K562 (cell line): ENCODE results near the gene MAP2K7. TPM values are rescaled to one million over a fixed set of nuclear protein-coding genes. Genes with fewer than 3 reads are reported as not detected.

Experiments
- ATAC-seq: fragments of 200-7000 bp; cut with Tn5 transposase; 3 replicates; pipeline ENCODE4 v1.9.1; 2020; ENCODE audit warnings: moderate library complexity
- BruUV-seq: library from RNA; stranded (reverse); fragments of 400-500 nt; replicated peaks from 2 replicates; lab custom pipeline; 2021; lab: Mats Ljungman, UMichigan
- CTCF ChIA-PET: fragments of 300-600 bp; formaldehyde crosslinking; extraction: SDS; loops from one replicate; lab custom pipeline; 2021; ENCODE audit warnings: low intra/inter-chr PET ratio; lab: Yijun Ruan, JAX
- POLR2A ChIA-PET: fragments of 300-600, 350-650 bp; sonication (Branson Sonifier 250); formaldehyde crosslinking; extraction: SDS; loops from one replicate; lab custom pipeline; 2021; ENCODE audit warnings: antibody characterized with exemption, inconsistent platforms; lab: Yijun Ruan, JAX
- DNase-seq, 4 experiments: peaks; one replicate each; pipeline versions ENCODE4 v3.0.0 to v3.0.0-alpha.2; 2011 to 2018; ENCODE audit warnings: low spot score in 3 of 4, mixed read lengths in 3 of 4; ENCODE audit errors: extremely low read depth in 1 of 4
- FAIRE-seq: peaks from 2 replicates; lab custom pipeline; 2011; peaks lifted over from hg19 to GRCh38; lab: Jason Lieb, UNC
- H2AFZ ChIP-seq: 2 replicates; pipeline ENCODE4 v1.6.0; 2011; ENCODE audit warnings: low read depth, low read length, control low read depth, inconsistent platforms
- H3K27ac ChIP-seq: fragments of 200-600 bp; 3 replicates; pipeline ENCODE4 v1.8.0; 2011; ENCODE audit warnings: low read depth, mild to moderate bottlenecking, control low read depth, inconsistent platforms, low read length, moderate library complexity, mixed read lengths; ENCODE audit errors: extremely low read depth
- H3K27me3 ChIP-seq, 2 experiments: fragments of 300-600 bp in 1 of 2; 2 replicates in 1 of 2; 3 replicates in 1 of 2; pipeline versions ENCODE4 v1.6.0 to v1.8.0; 2011; ENCODE audit warnings: inconsistent platforms in 2 of 2, low read length in 2 of 2, mild to moderate bottlenecking in 1 of 2, mixed read lengths in 1 of 2, moderate library complexity in 1 of 2; ENCODE audit not compliant: control insufficient read depth in 2 of 2, insufficient read depth in 2 of 2
- H3K36me3 ChIP-seq: fragments of 300-600 bp; 3 replicates; pipeline ENCODE4 v1.8.0; 2011; ENCODE audit warnings: mild to moderate bottlenecking, low read length, inconsistent platforms; ENCODE audit not compliant: control insufficient read depth, insufficient read depth
- H3K4me1 ChIP-seq, 2 experiments: fragments of 200-600 bp in 1 of 2; replicated peaks in 1 of 2; 2 replicates in 1 of 2; 3 replicates in 1 of 2; pipeline versions ENCODE4 v1.5.1 to v1.8.0; 2011; ENCODE audit warnings: inconsistent platforms in 2 of 2, low read length in 2 of 2, mild to moderate bottlenecking in 1 of 2, mixed read lengths in 1 of 2, moderate library complexity in 1 of 2; ENCODE audit not compliant: control insufficient read depth in 2 of 2, insufficient read depth in 2 of 2
- H3K4me2 ChIP-seq: 2 replicates; pipeline ENCODE4 v1.6.1; 2011; ENCODE audit warnings: low read length, control low read depth, inconsistent platforms, mixed read lengths; ENCODE audit not compliant: insufficient read depth
- H3K4me3 ChIP-seq: fragments of 200-600 bp; sonication (generic), shearing (Covaris generic); 2 replicates; pipeline ENCODE4 v1.5.1; 2016; ENCODE audit warnings: control low read depth, inconsistent platforms
- H3K79me2 ChIP-seq: fragments of 200-600 bp; 3 replicates; pipeline ENCODE4 v1.8.0; 2011; ENCODE audit warnings: low read length, inconsistent platforms; ENCODE audit not compliant: control insufficient read depth, insufficient read depth
- H3K9ac ChIP-seq, 2 experiments: 2 replicates each; pipeline versions ENCODE4 v1.6.0 to v1.6.1; 2011; ENCODE audit warnings: low read depth in 2 of 2, low read length in 2 of 2, control low read depth in 1 of 2, inconsistent platforms in 1 of 2, mild to moderate bottlenecking in 1 of 2, mixed read lengths in 1 of 2; ENCODE audit not compliant: insufficient read depth in 1 of 2
- H3K9me1 ChIP-seq: one replicate; pipeline ENCODE4 v1.6.0; 2011; ENCODE audit warnings: inconsistent platforms, mild to moderate bottlenecking, low read length, moderate library complexity; ENCODE audit not compliant: control insufficient read depth, insufficient read depth
- H3K9me3 ChIP-seq: replicated peaks from 2 replicates; pipeline ENCODE4 v1.5.1; 2011; ENCODE audit warnings: low read depth, low read length, inconsistent platforms; ENCODE audit not compliant: control insufficient read depth, insufficient read depth
- H4K20me1 ChIP-seq: replicated peaks from 2 replicates; pipeline ENCODE4 v1.6.1; 2011; ENCODE audit warnings: low read length, inconsistent platforms, mixed read lengths; ENCODE audit not compliant: control insufficient read depth, insufficient read depth
- CHD4 ChIP-seq: fragments of 200-600 bp; sonication (generic); IDR thresholded peaks from 3 replicates; pipeline ENCODE4 v1.6.1; 2012; ENCODE audit warnings: low read depth, mild to moderate bottlenecking, mixed read lengths, low read length, inconsistent platforms; ENCODE audit not compliant: insufficient read depth, insufficient replicate concordance, poor library complexity, severe bottlenecking
- CREM ChIP-seq: IDR thresholded peaks from 2 replicates; pipeline ENCODE4 v1.6.1; 2014; ENCODE audit warnings: antibody characterized with exemption, low read depth
- DPF2 ChIP-seq: fragments of 450-650 bp; IDR thresholded peaks from 2 replicates; pipeline ENCODE4 v1.6.1; 2016
- E2F1 ChIP-seq: sonication (generic); formaldehyde crosslinking; IDR thresholded peaks from 2 replicates; pipeline ENCODE4 v1.8.1; 2023; ENCODE audit warnings: mild to moderate bottlenecking, missing genetic modification reagents, moderate library complexity
- FOXK1 ChIP-seq: sonication (generic); formaldehyde crosslinking; IDR thresholded peaks from 2 replicates; pipeline ENCODE4 v1.8.0; 2022; ENCODE audit warnings: missing genetic modification reagents, mild to moderate bottlenecking, borderline replicate concordance
- GABPA ChIP-seq: fragments of 200-800 bp; sonication (Bioruptor generic); conservative IDR thresholded peaks from 2 replicates; pipeline ENCODE4 v1.6.1; 2016; ENCODE audit warnings: low read depth, missing genetic modification characterization, missing compliant biosample characterization
- HDAC1 ChIP-seq, 2 experiments: fragments of 450-650 bp; IDR thresholded peaks; 2 replicates each; pipeline ENCODE4 v1.6.1; 2016 to 2017; ENCODE audit warnings: inconsistent platforms in 1 of 2, mild to moderate bottlenecking in 1 of 2, moderate library complexity in 1 of 2
- NCOA6 ChIP-seq: fragments of 450-650 bp; IDR thresholded peaks from 2 replicates; pipeline ENCODE4 v1.6.1; 2017; ENCODE audit warnings: mild to moderate bottlenecking
- RB1 ChIP-seq: fragments of 450-650 bp; IDR thresholded peaks from 2 replicates; pipeline ENCODE4 v1.6.1; 2017; ENCODE audit warnings: low read depth, mild to moderate bottlenecking
- SMAD3 ChIP-seq: fragments of 450-650 bp; formaldehyde crosslinking; conservative IDR thresholded peaks from 2 replicates; pipeline ENCODE4 v1.4.0; 2020; ENCODE audit warnings: mild to moderate bottlenecking
- SMAD4 ChIP-seq: fragments of 250-450 bp; sonication (Bioruptor Pico); conservative IDR thresholded peaks from 2 replicates; pipeline ENCODE4 v1.8.0; 2021; ENCODE audit warnings: inconsistent platforms, mild to moderate bottlenecking, moderate library complexity
- SMARCA5 ChIP-seq: fragments of 450-650 bp; IDR thresholded peaks from 2 replicates; pipeline ENCODE4 v1.6.1; 2016
- SNIP1 ChIP-seq: fragments of 450-650 bp; IDR thresholded peaks from 2 replicates; pipeline ENCODE4 v1.7.1; 2017; ENCODE audit warnings: low read depth, mild to moderate bottlenecking
- SP2 ChIP-seq: IDR thresholded peaks from 2 replicates; pipeline ENCODE4 v1.6.1; 2011; ENCODE audit warnings: mild to moderate bottlenecking, low read depth, low read length, moderate library complexity; ENCODE audit not compliant: poor library complexity, severe bottlenecking; ENCODE audit errors: extremely low read depth
- TEAD2 ChIP-seq: fragments of 450-650 bp; IDR thresholded peaks from 2 replicates; pipeline ENCODE4 v1.6.1; 2016; ENCODE audit warnings: missing genetic modification characterization, control low read depth, missing compliant biosample characterization
- ZKSCAN1 ChIP-seq: fragments of 150-350 bp; IDR thresholded peaks from 2 replicates; pipeline ENCODE4 v1.6.1; 2016; ENCODE audit warnings: low read depth, low read length
- ZNF224 ChIP-seq: sonication (generic); formaldehyde crosslinking; IDR thresholded peaks from 2 replicates; pipeline ENCODE4 v1.8.0; 2022; ENCODE audit warnings: mild to moderate bottlenecking, missing genetic modification reagents
- ZNF609 ChIP-seq: sonication (generic); formaldehyde crosslinking; IDR thresholded peaks from 2 replicates; pipeline ENCODE4 v1.8.1; 2023; ENCODE audit warnings: missing genetic modification reagents, mild to moderate bottlenecking, borderline replicate concordance
- WGBS: fragments of 100-300 bp; shearing (Covaris generic); methylation state at CpG from one replicate; pipeline ENCODE4 v1.1.6; 2016; ENCODE audit warnings: low coverage, mixed read lengths; ENCODE audit not compliant: insufficient coverage; ENCODE audit errors: missing lambda C conversion rate; 5-methylcytosine and 5-hydroxymethylcytosine counted together
- in situ Hi-C: fragments of 300-500 bp; cut with MboI; formaldehyde crosslinking; loops from 4 replicates; pipeline ENCODE4 v1.15.0; 2018; ENCODE audit warnings: inconsistent platforms, mixed read lengths
- intact Hi-C: fragments of 100-400 bp; cut with micrococcal nuclease; formaldehyde crosslinking; loops from 2 replicates; pipeline ENCODE4 v1.14.2; 2022
- polyA plus RNA-seq, 8 experiments: library from polyadenylated mRNA; depleted of rRNA in 4 of 8; stranded (reverse) in 5 of 8; unstranded in 3 of 8; fragments of >200 nt; fragmentation: Nextera tagmentation in 2 of 8; fragmentation: Illumina TruSeq in 1 of 8; extraction: Ambion mirVana in 2 of 8; extraction: Trizol in 1 of 8; gene quantifications; 2 replicates each; pipeline versions ENCODE4 v1.2.1 to v1.2.3, GENCODE V29; 2011 to 2014; ENCODE audit warnings: inconsistent platforms in 1 of 8, missing spikeins in 1 of 8
- total RNA-seq, 7 experiments: library from RNA; depleted of rRNA in 6 of 7; stranded (reverse); fragments of >200 nt in 6 of 7; fragmentation: Illumina TruSeq in 2 of 7; extraction: Trizol in 2 of 7; gene quantifications; 2 replicates each; pipeline versions ENCODE4 v1.2.1 to v1.2.3, GENCODE V29; 2011 to 2021; ENCODE audit warnings: low replicate concordance in 1 of 7

Gene MAP2K7
- total and polyA plus RNA-seq, 9 of the 15 experiments (the other 6 are each of a cell fraction or from before 2014, with no cell fraction given), result 0.51 to 45.8 (median 14.1) TPM

GRCh38 chr19:7858109-7858770, 45.4 kb upstream of the MAP2K7 start:
- H3K79me2 ChIP-seq, result no peaks in the 10 kb centered on the region
- no peaks in the 10 kb centered on the region for H3K36me3 ChIP-seq
- peaks cover 6% of the 10 kb centered on the region for H3K9me1 ChIP-seq
- peak overlapping the region; percentile 66; the same call in 2 of the 3 replicates for H3K27ac ChIP-seq
- ATAC-seq (peak; percentile 78), DNase-seq (peak; percentile 83 to 86 (median 84)), FAIRE-seq (peak; percentile 75)
- H3K9ac ChIP-seq, result peak overlapping the region; percentile 59 to 88
- no peaks in the 10 kb centered on the region for H3K9me3 ChIP-seq
- in situ Hi-C loops (no loop called here), intact Hi-C loops (no loop called here)
- WGBS, result 9% methylated on average over 19 of the region's 29 CpGs
- H3K4me2 ChIP-seq, result peak overlapping the region; percentile 74
- H2AFZ ChIP-seq, result peak overlapping the region; percentile 97
- no TSS peak for BruUV-seq
- no peaks in the 10 kb centered on the region for H4K20me1 ChIP-seq
- H3K4me3 ChIP-seq, result peak overlapping the region; percentile 24
- CTCF ChIA-PET, result interaction anchor here (0.6 kb wide), 1 partner anchor 144 kb away, joined by 4 read pairs; no protein-coding TSS in a partner anchor
- POLR2A ChIA-PET, result interaction anchor here (0.5 to 2.9 kb wide), 6 partner anchors 11 to 27 kb away, joined by 3 to 14 read pairs (median 4); no protein-coding TSS in a partner anchor
- H3K4me1 ChIP-seq, result peaks cover 20 to 78% of the 10 kb centered on the region in 2 experiments
- no peaks in the 10 kb centered on the region for H3K27me3 ChIP-seq
- peak; percentile 41; the same call in 1 of the 2 replicates for TF ChIP-seq DPF2
- no peak for TF ChIP-seq ZNF609 (CRISPR knock-in tag)
- no peak for TF ChIP-seq SMAD4 (CRISPR knock-in tag)
- TF ChIP-seq TEAD2 (tag), result no peak
- peak in 1 of 2 experiments; percentile 25; a peak in 1 of 4 replicates for TF ChIP-seq HDAC1 (IDR thresholded peaks at IDR 0.05)
- no peak for TF ChIP-seq ZNF224 (CRISPR knock-in tag)
- no peak for TF ChIP-seq E2F1 (CRISPR knock-in tag)
- TF ChIP-seq SNIP1, result no peak
- no peak for TF ChIP-seq SMARCA5
- TF ChIP-seq FOXK1 (CRISPR knock-in tag), result no peak
- TF ChIP-seq CHD4, result no peak
- TF ChIP-seq CREM, result peak; percentile 92
- TF ChIP-seq RB1, result no peak
- TF ChIP-seq ZKSCAN1, result peak; percentile 96
- no peak for TF ChIP-seq GABPA
- TF ChIP-seq NCOA6, result no peak
- TF ChIP-seq SMAD3, result no peak
- no peak for TF ChIP-seq SP2
